ENCODE data around the gene VTI1A. TPM values are rescaled to one million over a fixed set of nuclear protein-coding genes. Genes with fewer than 3 reads are reported as not detected.

VTI1A gene
- total and polyA plus RNA-seq, 4 donors: 5.5 to 26.9 (median 13.1) TPM

GRCh38 chr10:112454910-112455779 is 8.1 kb downstream of the VTI1A start:
- Histone ChIP-seq H3K9me3 (ENCODE audit: control insufficient read depth in 4 of 4, low read length in 3 of 4) (no peaks in the 10 kb centered on the region), H3K4me1 (ENCODE audit: control insufficient read depth in 4 of 4, insufficient read depth in 4 of 4, low read length in 3 of 4) (no peaks in the 10 kb centered on the region), H3K9ac (ENCODE audit: low read depth in 1 of 2, low read length in 2 of 2) (no peak overlapping the region), H3K27ac (ENCODE audit: low read depth in 1 of 2, low read length in 2 of 2) (no peak overlapping the region), H3K36me3 (ENCODE audit: control insufficient read depth in 4 of 4, insufficient read depth in 3 of 4, low read depth in 1 of 4, low read length in 3 of 4) (peaks cover 0 to 2% (median 0%) of the 10 kb centered on the region in 4 donors), H3K4me3 (ENCODE audit: low read depth in 1 of 3, low read length in 3 of 3) (no peak overlapping the region), H3K27me3 (ENCODE audit: control insufficient read depth in 4 of 4, insufficient read depth in 4 of 4, low read length in 3 of 4) (no peaks in the 10 kb centered on the region)
- DNase-seq (ENCODE audit: low spot score): no peak
- no peak for TF ChIP-seq FOXA1 (IDR thresholded peaks at IDR 0.05)
- no peak for TF ChIP-seq FOXA2 (IDR thresholded peaks at IDR 0.05)
- no peak for TF ChIP-seq RAD21 (IDR thresholded peaks at IDR 0.05)
- no peak for TF ChIP-seq JUND (IDR thresholded peaks at IDR 0.05)
- no peak for TF ChIP-seq ZBTB33 (IDR thresholded peaks at IDR 0.05)
- TF ChIP-seq REST (IDR thresholded peaks at IDR 0.05): no peak
- 81% methylated on average over 2 of the region's 3 CpGs for WGBS

GRCh38 chr10:112456533-112456932 is 9.5 kb downstream of the VTI1A start:
- Histone ChIP-seq H3K4me3 (ENCODE audit: low read depth in 1 of 3, low read length in 3 of 3) (no peak overlapping the region), H3K9me3 (ENCODE audit: control insufficient read depth in 4 of 4, low read length in 3 of 4) (no peaks in the 10 kb centered on the region), H3K27me3 (ENCODE audit: control insufficient read depth in 4 of 4, insufficient read depth in 4 of 4, low read length in 3 of 4) (no peaks in the 10 kb centered on the region), H3K27ac (ENCODE audit: low read depth in 1 of 2, low read length in 2 of 2) (no peak overlapping the region), H3K4me1 (ENCODE audit: control insufficient read depth in 4 of 4, insufficient read depth in 4 of 4, low read length in 3 of 4) (no peaks in the 10 kb centered on the region), H3K36me3 (ENCODE audit: control insufficient read depth in 4 of 4, insufficient read depth in 3 of 4, low read depth in 1 of 4, low read length in 3 of 4) (peaks cover 0 to 1% (median 0%) of the 10 kb centered on the region in 4 donors), H3K9ac (ENCODE audit: low read depth in 1 of 2, low read length in 2 of 2) (no peak overlapping the region)
- no peak for DNase-seq (ENCODE audit: low spot score)
- WGBS: 98% methylated on average over 2 of the region's 2 CpGs
- no peak for TF ChIP-seq GABPA (IDR thresholded peaks at IDR 0.05 in 1 of 2, conservative IDR thresholded peaks at IDR 0.05 in 1 of 2)
- no peak for TF ChIP-seq NR2F2 (IDR thresholded peaks at IDR 0.05)
- no peak for TF ChIP-seq REST (IDR thresholded peaks at IDR 0.05)
- TF ChIP-seq ZBTB33 (IDR thresholded peaks at IDR 0.05): no peak
- TF ChIP-seq FOXA2 (IDR thresholded peaks at IDR 0.05): no peak
- no peak for TF ChIP-seq MAX (IDR thresholded peaks at IDR 0.05)
- TF ChIP-seq RAD21 (IDR thresholded peaks at IDR 0.05): no peak
- no peak for TF ChIP-seq CTCF (IDR thresholded peaks at IDR 0.05; ENCODE audit: low read depth, low read length, missing input control)
- no peak for TF ChIP-seq EGR1 (IDR thresholded peaks at IDR 0.05; ENCODE audit: low read depth in 2 of 2)
- TF ChIP-seq FOXA1 (IDR thresholded peaks at IDR 0.05): no peak
- no peak for TF ChIP-seq HNF4G (IDR thresholded peaks at IDR 0.05)
- no peak for TF ChIP-seq HNF4A (conservative IDR thresholded peaks at IDR 0.05)
- no peak for TF ChIP-seq JUND (IDR thresholded peaks at IDR 0.05)
- no peak for TF ChIP-seq RXRA (IDR thresholded peaks at IDR 0.05)
- TF ChIP-seq SP1 (IDR thresholded peaks at IDR 0.05): no peak
- no peak for TF ChIP-seq ATF3 (IDR thresholded peaks at IDR 0.05)
- TF ChIP-seq YY1 (IDR thresholded peaks at IDR 0.05): no peak

All from liver (tissue), 9 donors.